Measurements from ENCODE around the gene ZNF200.
"Not testable (repeated sequence)": the region's sequence is repeated elsewhere in the genome, so short reads cannot be mapped to it uniquely, and the experiment has no call there.

Gene ZNF200

DNA sequence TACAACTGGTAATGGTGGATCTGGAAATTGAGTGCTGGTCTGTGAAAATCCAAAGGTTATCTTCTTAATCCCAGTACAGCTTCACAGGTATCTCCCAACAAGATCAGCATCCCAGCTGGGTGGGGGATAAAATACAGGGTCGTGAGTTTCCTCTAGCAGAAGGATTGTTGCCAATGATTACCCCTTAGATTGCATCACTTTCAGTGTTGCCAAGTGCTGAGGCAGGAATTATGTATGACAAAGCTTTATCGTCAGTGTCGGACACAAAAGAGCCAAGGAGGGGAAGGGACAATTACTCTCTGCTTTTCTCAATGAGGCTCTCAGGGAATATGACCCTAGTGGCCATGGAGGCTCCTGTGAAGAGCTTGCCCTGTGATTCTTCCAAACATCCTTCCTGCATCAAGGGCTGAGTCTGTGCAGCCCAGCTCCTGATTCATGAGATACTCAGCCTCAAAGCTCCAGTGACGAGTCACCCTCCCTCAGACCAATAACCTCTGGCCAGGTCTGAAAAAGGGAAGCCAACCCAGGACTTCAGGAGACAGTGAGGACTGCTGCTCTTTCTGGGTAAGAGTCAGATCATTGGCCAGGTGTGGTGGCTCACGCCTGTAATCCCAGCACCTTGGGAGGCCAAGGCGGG is 31.9 kb downstream of the ZNF200 start:
- no peak for DNase-seq (ENCODE audit: low read depth in 2 of 2)

DNA sequence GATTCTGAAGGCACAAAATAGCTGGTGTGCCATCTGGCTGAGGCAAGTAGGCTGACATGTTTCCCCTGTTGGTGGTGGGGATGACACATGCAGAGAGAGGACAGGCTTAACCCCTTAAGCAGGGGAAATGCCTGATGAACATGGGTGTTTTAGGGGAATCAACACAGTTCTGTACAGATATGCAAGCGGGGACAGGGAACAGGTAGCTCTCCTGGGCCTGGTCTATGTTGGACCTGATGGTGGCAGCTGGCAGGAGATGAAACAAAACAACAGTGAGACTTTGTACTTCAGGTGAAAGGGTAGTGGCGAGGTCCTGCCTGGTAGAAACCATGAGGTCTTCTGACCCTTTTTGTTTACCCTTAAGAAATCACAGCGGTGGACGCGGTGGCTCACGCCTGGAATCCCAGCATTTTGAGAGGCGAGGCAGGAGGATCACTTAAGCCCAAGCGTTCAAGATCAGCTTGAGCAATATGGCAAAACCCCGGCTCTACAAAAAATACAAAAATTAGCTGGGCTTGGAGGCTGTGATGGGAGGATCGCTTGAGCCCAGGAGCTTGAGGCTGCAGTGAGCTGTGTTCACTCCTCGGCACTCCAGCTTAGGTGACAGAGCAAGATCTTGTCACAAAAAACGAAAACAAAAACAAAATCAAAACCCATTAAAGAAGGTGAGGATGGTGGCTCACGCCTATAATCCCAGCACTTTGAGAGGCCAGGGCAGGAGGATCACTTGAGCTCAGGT is 36.5 kb downstream of the ZNF200 start:
- no peak for DNase-seq (ENCODE audit: low read depth in 2 of 2)

DNA sequence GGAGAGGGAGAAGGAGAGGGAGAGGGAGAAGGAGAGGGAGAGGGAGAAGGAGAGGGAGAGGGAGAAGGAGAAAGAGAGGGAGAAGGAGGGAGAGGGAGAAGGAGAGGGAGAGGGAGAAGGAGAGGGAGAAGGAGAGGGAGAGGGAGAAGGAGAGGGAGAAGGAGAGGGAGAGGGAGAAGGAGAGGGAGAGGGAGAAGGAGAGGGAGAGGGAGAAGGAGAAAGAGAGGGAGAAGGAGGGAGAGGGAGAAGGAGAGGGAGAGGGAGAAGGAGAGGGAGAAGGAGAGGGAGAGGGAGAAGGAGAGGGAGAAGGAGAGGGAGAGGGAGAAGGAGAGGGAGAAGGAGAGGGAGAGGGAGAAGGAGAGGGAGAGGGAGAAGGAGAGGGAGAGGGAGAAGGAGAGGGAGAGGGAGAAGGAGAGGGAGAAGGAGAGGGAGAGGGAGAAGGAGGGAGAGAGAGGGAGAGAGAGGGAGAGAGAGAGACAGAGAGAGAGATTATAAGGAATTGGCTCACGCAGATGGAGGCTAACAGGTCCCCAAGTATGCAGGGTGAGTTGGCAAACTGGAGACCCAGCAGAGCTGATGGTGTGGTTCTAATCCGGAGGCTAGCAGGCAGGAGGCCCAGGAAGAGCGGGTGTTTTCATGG is 37.1 kb downstream of the ZNF200 start:
- not testable (repeated sequence) for DNase-seq (ENCODE audit: low read depth in 2 of 2)

DNA sequence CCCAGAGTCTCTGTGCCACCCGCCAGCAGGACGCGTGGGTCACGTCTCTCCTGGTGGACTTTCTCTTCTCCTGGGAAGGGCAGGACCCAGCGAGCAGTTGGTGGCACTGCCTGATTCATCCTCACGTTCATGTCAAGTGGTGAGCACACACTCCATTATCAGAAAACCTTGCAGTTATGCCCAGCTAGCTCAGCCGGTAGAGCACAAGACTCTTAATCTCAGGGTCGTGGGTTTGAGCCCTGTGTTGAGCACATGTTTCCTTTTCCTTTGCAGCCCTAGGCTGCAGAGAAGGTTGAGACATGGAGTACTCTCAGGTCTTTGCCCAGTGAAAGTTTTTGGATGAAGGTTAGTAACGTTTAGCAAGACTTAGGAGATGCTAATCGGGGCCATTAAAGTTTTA is 39.0 kb downstream of the ZNF200 start:
- no peak for DNase-seq (ENCODE audit: low read depth in 2 of 2)

DNA sequence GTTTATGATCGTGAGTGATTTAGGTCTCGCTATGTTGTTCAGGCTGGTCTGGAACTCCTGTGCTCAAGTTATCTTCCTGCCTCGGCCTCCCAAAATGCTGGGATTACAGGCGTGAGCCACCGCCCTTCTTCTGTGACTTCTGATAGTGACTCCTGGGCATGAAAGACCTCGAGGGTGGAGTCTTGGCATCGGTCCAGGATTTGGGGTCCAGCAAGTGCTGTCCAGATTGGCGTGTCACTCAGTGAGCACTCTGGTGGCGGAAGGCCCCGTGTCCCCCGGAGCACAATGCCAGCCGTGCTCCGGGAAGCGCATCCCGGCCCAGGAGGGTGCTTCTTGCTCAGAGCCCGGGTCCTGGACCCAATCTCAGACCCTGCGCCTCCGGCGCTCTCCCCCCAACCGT is 40.2 kb downstream of the ZNF200 start:
- no peak for DNase-seq (ENCODE audit: low read depth in 2 of 2)

DNA sequence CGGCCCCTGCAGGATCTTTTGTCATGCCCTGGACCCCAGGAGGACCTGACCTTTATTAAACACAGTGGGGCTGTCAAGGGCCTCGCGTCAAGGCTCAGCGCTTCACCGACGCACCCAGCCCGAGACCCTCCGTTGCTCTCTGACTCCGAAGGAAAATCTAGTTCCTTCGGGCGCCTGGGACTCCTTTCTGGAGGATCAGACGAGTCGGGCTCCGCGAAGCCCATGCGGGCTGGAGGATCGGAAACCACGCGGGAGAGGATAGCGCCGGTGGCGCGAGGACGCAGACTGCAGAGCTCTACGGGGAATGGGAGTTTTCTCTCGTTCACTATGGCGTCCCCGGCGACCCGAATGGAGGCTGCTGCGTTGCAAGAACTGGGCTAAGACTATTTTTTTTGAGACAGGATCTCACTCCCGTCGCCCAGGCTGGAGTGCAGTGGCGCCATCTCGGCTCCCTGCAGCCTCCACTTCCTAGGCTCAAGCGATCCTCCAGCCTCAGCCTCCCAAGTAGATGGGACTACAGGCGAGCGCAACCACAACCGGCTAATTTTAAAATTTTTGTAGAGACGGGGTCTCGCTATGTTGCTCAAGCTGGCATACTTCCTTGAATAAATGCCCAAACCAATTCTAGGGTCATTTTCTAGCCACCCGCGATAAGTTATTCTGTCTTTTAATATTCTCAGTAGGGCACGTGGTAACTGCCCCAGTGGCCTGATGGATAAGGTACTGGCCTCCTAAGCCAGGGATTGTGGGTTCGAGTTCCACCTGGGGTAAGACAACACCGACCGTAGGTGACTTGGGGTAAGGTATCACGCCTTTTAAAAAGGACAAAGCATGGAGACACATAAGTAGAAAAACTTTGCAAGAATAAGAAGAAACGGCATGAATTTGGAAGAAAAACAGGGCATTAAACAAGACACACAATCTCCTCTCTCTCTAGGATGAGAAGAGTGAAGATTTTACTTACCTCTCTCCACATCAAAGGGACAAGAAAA is 41.4 kb downstream of the ZNF200 start:
- DNase-seq (ENCODE audit: low read depth in 2 of 2), result no peak

DNA sequence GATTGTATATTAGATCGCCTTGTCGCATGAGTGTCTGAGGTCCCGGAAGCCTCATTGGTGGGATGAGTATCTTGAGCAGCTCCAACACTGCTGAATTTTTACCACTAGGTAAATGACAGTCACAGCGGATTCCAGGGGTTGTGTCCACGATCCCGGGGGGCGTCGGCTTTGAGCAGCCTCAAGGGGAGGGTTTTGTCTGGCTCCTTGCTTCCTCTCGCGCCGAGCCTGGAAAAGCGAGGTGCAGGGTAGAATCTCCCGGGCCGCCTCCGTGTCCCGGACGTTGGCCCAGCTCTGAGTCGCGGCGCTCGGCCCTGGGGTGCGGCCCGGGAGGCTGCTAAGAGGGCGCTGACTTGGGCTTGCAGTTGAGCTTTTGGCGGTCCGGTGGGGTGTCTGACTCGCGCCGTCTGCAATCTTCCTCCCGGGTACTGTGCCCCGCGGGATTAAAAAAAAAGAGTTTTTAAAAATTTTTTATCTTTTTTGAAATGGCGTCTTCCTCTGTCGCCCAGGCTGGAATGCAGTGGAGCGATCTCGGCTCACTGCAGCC is 42.4 kb downstream of the ZNF200 start:
- no peak for DNase-seq (ENCODE audit: low read depth in 2 of 2)

DNA sequence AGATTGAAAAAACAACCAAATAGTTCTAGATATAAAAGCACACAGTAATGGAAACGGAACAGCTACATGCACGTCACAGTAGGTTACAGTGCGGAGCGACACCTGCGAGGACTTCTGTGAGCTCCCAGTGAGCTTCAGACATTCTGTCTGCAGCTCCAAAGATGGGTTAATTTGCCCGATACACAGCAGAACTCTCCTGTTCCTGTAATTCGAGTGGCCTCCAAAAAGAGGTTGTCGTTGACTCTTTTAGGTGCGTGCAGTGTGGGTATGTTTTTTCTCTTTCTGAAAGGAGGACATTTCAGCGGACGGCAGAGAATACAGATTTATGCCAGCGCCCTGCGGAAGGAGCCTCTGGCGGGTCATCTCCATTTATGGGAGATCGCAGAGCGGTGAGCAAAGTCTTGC is 44.0 kb downstream of the ZNF200 start:
- no peak for DNase-seq (ENCODE audit: low read depth in 2 of 2)

DNA sequence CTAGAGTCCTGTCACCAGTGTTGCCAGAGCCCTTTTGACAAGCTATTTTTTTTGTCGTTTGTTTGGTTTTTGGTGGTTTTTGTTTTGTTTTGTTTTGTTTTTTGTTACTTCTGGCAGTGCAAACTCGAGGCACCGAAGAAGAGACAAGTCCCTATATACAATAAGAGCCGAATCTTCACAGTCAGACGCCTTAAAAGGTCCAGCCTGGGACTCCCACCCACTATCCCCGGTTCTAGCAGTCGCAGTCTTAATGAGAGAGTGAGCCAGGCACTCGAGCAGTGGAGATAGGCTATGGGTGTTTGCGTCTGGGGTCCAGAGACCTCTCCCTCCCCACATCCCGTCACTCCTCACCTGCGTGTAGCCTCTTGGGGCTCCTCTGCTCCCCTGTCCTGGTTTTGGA is 45.1 kb downstream of the ZNF200 start:
- no peak for DNase-seq (ENCODE audit: low read depth in 2 of 2)

DNA sequence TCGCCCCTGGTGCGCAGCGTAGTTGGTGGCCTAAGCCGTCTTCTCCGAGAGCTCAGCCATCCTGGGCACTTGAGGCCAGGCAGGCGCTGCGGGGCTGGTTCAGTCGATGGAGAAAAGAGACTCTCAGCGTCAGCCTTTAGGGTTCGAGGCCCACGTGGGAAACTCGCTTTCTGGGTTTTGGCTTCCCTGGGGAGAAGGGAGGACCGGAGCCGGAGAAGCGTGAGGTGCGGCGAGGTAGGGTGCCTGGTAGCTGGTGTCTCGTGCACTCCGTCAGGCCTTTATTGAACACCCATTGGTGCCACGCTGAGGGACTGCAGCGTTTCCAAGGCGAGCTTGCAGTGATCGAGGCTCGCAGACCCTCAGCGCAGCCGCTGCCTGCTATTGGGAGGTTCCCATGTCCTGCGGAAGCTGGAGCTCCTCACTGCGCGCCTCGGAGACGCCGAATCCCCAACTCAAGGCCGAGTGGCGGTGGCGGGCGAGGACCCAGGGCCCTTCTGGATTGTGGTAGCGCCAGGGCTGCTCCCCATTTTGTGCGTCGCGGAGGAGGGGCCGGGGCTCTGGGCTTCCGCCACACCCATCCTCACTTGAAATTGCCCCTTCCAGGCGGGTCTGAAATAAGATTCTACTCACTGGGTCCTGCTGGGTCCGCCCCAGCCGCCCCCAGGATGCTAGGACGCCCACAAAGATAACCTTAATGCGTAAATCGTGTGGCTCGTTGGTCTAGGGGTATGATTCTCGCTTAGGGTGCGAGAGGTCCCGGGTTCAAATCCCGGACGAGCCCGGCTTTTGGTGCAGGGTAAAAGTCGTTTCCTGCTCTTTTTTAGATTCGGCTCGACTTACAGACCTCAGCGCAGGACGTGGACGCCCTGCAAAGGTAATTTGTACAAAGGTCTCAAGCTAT is 45.8 kb downstream of the ZNF200 start:
- no peak for DNase-seq (ENCODE audit: low read depth in 2 of 2)

DNA sequence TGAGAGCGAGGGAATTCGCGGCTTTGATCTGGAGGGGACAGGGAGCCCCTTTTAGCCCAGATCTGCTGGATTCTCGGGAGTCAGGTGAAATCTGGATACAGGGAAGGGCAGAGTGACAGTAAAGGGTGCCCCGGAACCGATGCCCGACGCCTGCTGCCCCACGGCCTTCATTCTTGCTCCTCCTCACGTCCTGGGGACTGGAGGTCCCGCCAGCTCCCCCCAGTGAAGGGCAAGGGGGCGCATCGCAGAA is 46.4 kb downstream of the ZNF200 start:
- DNase-seq (ENCODE audit: low read depth in 2 of 2), result no peak

DNA sequence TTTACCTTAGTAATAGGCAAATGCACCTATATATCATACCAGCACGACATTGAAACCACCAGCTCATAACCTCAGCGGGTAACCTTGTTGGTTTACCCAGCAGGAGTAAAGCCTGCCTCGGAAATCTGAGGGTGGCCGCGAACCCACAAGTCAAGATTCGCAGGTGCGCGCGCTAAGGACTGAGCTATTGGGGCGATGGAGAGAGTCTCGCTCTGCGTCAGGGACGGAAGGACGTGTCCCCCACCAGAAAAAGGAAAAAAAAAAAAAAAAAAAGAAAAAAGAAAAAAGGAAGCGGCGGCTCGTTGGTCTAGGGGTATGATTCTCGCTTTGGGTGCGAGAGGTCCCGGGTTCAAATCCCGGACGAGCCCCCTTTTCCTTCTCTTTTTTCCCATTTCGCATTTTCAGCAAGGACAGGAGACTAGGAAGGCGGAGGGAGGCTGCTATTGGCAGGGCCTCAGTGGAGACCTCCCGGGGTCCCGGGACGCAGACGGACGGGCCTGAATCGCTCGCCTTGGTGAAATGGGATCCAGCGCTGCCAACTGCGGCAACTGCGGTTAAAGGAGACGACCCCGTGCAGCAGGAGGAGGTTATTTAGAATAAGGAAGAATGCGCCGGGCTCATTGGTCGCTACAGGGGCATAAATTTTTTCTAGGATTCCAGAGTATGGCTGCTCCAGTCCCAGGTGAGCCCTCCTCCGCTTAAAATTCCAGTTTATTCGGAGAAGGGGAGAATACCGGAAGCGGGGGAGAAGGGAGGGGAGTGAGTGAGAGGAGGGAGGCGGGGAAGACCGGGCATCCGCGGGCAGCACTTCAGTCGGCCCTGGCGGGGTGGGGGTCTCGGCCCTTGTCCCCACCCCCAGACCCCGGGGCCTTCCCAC is 46.9 kb downstream of the ZNF200 start, which contains the start of gene OR1F1:
Gene OR1F1, plus strand, starts transcription at position 407 of the 877 bp plus-strand sequence.
- no peak for DNase-seq (ENCODE audit: low read depth in 2 of 2)

DNA sequence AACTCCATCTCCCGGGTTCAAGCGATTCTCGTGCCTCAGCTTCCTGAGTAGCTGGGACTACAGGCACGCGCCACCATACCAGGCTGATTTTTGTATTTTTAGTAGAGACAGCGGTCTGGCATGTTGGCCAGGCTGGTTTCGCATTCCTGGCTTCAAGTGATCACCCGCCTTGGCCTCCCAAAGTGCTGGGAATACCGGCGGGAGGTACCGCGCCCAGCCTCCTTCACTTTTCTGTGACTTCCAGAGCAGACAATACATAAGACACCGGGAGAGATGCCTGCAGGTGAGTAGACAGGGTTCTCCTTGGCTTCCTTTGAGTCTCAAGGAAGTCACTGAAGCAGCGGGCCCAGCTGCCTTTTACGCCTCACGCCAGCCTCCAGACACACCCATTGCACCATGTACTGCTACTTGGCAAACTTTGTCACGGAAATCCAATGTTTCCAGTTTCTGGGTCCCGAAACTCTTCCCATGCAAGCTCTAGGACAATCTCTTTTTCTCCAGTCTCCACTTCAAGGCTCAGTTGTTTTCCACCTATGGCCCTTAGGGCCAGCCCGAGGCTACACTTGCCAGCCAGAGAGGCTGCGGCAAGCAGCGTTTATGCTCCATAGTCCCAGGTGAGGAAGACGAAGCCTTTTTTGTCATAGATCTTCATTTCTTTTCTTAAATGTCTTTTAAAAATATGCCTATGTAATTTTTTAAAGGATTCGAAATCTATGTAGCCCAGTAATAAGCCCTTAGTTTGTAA is 47.8 kb downstream of the ZNF200 start:
- DNase-seq (ENCODE audit: low read depth in 2 of 2), result no peak

DNA sequence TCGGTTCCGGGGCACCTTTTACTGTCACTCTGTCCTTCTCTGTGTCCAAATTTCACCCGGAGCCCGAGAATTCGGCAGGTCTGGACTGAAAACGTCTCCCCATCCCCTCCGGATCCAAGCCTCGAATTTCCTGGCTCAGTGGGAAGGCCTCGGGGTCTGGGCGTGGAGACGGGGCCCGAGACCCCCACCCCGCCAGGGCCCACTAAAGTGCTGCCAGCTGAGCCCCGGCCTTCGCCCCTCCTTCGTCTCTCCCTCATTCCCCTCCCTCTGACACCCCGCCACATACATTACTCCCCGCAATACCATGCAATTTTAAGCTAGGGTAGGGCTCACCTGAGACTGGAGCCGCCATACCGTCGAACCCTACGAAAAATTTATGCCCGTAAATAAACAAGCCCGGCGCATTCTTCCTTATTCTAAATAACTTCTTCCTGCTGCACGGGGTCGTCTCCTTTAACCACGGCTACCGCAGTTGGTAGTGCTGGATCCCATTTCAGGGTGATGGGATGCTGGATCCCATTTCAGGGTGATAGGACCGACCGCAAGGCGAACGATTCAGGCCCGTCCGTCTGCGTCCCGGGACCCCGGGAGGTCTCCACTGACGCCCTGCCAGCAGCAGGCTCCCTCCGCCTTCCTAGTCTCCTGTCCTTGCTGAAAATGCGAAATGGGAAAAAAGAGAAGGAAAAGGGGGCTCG is 51.4 kb downstream of the ZNF200 start:
- DNase-seq (ENCODE audit: low read depth in 2 of 2), result no peak

DNA sequence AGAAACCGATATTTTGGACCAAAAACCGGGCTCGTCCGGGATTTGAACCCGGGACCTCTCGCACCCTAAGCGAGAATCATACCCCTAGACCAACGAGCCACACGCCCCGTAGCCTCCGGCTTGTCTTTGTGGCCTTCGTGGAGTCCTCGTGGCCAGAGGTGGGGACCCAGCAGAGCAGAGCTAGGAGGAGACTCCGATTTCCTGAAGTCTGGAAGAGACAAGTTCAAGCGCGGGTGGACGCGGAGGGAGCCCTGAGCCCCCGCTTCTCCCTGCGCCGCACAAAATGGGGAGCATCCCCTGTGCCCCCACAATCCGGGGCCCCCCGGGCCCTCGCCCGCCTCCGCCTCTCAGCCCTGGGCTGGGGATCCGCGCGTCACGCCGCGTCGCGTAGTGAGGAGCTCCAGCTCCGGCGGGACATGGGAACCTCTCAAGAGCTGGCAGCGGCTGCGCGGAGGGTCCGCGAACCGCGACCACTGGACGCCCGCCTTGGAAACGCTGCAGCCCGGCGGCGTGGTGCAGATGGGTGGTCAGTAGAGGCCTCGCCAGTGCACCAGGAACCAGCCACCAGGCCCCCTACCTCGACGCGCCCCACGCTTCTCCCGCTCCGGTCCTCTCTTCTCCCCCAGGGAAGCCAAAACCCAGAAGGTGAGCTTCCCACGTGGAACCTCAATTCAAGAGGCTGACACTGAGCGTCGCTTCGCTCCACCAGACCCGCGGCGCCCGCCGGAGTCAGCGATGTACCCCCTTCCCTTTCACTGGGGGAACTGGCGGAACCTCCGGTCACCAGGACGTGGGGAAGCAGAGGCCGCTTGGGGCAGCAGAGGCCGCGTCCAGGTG is 52.1 kb downstream of the ZNF200 start:
- no peak for DNase-seq (ENCODE audit: low read depth in 2 of 2)

DNA sequence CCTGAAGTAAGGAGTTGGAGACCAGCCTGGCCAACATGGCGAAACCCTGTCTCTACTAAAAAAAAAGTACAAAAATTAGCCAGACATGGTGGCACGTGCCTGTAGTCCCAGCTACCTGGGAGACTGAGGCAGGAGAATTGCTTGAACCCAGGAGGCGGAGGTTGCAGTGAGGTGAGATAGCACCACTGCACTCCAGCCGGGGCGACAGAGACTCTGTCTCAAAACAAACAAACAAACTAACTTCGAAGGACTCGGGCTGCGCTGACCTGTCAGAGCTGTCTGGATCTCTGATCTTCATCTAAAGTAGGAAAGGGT is 52.7 kb downstream of the ZNF200 start:
- not testable (repeated sequence) for DNase-seq (ENCODE audit: low read depth in 2 of 2)

DNA sequence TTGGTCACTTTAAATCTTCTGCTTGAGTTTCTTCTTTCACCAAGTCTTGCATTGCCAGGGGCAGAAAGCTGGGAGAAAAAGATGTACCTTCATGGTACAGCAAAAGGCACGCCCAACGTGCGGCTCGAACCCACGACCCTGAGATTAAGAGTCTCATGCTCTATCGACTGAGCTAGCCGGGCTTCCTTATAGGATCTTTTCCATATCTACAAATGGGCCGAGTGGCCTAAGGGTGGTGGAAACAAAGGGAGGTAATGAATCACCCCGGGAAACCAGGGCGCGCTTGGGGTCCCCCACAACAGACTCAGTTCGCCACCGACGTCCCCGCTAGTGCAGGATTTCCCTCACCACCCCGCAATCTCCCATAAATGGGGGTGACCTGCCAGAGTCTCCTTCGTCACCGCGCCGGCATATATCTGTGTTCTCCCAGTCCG is 54.5 kb downstream of the ZNF200 start:
- no peak for DNase-seq (ENCODE audit: low read depth in 2 of 2)

DNA sequence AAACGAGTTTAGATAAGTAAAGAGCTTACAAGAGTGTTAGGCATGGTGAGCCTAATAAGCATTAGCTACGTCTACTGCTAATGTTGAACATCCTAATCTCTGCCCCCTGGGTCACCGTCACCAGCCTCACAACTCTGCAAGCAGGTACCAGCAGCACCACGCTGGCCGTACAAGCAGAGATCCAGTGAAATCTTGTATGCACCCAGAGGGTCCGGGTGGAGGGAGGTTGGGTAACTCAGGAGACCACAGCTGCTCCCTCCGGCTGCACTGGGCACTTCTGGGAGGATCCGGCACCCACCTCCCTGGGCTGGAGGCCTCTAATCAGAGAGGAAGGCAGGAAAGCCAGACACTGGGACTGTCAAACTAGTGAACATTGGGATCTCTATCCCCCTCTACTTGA is 55.3 kb downstream of the ZNF200 start:
- no peak for DNase-seq (ENCODE audit: low read depth in 2 of 2)
